Measurements from ENCODE around the gene MOXD1.

DNA sequence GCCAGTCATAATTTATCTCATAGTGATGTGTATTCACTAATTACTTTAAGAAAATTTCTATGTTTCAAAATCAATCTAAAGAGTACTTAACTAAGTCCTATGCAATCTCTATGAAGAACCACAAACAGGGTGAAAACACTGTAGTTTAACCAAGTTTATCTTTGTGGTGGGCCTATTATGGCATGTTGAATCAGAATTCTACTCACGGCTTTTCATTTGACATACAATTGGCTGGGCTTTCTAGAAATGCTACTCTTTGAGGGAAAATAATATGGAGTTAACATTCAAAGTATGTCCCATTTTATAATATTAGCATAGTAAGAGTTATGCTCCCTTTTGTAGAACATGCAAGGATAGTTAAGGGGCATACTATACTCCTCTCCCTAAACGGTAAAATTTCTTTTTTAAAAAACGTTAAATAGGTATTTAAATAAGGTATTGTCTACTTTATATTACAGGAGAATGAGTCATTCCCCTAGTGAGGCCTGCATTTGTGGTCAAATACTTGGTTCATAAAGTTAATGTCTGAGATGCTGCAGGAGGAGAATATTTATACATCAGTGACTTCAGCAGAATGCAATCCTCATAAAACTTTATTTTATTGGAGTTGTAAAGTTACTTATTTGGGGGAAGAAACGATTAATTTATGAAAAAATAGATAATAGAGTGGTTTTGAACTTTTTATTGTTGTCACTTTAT lies 1.8 kb downstream of the MOXD1 start:
- no peak for TF ChIP-seq EZH2 (IDR thresholded peaks at IDR 0.05; ENCODE audit: borderline replicate concordance, low read length)
- TF ChIP-seq, protein P1, sequence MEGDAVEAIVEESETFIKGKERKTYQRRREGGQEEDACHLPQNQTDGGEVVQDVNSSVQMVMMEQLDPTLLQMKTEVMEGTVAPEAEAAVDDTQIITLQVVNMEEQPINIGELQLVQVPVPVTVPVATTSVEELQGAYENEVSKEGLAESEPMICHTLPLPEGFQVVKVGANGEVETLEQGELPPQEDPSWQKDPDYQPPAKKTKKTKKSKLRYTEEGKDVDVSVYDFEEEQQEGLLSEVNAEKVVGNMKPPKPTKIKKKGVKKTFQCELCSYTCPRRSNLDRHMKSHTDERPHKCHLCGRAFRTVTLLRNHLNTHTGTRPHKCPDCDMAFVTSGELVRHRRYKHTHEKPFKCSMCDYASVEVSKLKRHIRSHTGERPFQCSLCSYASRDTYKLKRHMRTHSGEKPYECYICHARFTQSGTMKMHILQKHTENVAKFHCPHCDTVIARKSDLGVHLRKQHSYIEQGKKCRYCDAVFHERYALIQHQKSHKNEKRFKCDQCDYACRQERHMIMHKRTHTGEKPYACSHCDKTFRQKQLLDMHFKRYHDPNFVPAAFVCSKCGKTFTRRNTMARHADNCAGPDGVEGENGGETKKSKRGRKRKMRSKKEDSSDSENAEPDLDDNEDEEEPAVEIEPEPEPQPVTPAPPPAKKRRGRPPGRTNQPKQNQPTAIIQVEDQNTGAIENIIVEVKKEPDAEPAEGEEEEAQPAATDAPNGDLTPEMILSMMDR (IDR thresholded peaks at IDR 0.05; ENCODE audit: low read length), result no peak

Data from OCI-LY1 (cell line).